ENCODE measurements around the gene CHERP.

The CHERP gene

DNA sequence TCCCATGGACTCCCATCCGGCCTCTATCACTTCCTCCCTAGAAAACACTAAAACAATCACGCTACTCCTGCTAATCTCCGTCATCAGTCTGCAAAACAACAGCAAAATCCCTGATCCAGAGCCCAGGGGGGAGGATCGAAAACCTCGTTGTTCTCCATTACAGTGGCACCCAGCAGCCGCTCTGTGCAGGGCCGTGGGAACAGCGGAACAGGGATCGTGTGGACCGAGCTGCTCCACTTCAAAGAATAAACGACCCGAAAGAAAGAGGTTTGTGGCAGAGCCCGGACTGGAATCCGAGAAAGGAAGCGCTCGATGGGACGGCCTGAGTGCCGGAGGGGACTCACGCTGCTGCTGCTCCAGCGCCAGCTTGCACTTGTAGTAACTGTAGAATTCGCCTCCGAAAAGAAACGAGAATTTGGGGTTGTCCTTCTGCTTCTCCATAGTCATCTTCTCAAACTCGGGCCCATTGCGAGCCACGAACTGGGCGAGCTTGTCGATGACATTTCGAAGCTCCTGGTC is 652 bp downstream of the CHERP start:
- DNase-seq, result no peak

DNA sequence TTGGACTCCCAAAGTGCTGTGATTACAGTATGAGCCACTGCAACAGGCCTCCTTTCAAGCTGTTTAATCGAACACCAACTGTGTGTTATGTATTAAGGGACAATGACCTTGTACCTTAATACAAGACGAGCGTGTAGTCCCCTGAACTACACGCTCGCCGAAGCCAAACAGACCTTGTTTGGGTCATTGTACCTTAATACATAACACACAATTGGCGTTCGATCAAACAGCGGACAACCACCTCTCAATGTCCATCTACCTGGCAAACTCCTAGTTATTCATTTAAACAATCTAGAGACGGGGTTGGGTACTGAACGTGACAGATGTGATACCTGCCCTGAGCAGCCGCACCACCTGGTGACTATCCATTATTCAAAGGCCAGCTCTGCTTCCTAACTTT is 1.3 kb downstream of the CHERP start:
- no peak for DNase-seq

DNA sequence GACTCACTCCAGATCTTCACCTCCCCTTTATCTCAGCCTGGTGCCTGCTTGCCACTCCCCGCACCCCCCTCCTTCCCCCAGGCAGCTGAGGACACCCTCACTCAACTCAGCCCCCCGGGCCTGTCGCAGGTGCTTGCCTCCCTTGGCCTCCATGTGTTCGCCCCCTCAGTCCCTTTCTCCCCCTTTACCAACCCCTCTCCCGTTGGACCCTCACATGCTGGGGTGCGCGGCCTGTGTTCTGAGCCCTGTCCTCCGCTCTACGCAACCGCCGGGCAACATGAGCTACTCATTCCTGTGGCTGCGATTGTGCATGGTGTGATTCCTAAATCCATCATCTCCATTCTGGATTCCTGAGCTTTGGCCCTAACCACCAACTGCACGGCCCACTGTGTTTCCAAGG is 5.1 kb downstream of the CHERP start:
- DNase-seq, result no peak

DNA sequence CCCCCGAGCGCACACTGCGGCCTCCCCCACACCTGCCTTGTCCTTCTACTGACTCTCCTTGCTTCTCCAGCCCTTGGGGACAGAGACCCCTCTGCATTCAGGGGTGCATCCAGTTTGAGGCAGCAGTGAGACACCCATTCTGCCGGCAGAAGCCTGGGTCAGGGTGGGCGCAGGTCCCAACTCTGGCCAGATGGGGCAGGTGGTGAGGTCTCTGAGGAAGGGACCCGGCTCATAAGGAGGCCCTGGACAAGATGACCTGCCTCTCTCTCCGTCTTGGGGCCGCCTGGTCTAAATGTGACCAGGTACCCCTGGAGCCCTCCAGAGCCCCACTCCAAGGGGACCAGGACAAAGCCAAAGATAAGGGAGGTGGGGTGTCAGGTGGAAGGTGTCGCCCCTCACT is 6.1 kb downstream of the CHERP start:
- DNase-seq, result no peak

DNA sequence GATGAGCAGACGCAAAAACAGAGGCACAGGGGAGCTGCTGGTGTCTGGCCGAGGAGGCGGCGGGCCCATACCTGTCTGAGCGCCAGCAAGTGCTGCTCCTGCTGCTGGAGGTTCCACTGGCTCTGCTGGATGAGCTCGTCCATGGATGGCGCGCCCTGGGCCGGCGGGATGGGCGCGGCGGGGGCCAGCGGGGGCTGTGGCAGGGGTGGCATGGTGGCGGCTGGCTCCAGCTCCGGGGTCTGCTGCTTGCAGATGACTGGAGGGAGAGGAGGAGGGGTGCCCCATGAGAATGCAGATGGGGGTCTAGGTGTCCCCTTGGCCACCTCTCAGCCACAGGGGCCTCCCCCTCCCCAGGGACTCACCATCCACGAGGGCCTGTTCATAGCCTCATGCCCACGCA is 6.9 kb downstream of the CHERP start:
- no peak for DNase-seq

DNA sequence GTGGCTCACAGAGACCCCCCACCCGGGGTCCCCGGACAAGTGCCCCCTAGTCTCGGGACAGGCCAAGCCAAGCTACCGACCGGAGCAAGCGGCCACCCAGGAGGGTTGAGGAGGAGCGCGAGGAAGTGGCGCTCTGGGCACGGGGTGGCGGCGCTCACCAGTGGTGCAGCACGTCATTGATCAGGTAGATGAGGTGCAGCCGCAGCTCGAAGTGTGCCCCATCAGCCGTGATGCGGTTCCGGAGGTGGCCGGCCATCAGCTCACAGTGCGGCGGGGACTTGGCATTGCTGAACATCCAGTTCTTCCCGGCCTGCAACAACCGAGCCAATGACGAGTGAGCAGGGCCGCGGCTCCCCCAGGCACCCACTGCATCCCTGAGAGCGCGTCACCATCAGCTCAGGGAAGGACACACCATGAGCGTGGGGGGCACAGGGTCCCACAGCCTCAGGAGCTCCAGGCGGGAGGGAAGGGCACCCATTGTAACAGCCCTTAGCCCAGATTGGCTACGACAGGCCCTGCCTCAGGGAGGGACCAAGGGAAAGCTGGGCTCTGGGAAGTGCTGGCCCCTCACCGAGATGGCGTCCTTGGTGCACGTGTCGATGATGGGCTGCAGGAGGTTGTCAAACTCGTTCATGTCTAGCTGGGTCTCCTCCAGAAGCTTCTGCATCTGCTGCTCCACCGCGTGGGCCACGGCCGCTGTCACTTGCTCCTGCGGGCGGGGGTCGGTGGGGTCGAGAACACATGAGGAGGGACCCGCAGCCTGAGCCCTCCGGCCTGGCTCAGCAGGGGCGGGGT is 9.6 kb downstream of the CHERP start:
- DNase-seq, result no peak

DNA sequence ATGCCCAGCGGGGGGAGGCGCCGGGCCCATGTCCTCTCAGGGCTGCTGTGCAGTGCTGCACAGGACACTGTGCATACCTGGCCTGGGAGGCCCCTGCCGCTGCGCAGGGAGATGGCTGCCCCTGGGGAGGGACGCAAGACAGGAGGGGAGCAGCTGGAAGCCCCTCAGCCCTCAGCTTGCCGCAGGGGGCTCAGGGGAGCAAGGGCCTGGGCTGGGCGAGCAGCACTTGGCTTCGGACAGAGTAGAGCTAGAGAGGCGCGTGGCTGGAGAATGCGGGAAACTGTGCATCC is 10.9 kb downstream of the CHERP start:
- DNase-seq, result no peak

DNA sequence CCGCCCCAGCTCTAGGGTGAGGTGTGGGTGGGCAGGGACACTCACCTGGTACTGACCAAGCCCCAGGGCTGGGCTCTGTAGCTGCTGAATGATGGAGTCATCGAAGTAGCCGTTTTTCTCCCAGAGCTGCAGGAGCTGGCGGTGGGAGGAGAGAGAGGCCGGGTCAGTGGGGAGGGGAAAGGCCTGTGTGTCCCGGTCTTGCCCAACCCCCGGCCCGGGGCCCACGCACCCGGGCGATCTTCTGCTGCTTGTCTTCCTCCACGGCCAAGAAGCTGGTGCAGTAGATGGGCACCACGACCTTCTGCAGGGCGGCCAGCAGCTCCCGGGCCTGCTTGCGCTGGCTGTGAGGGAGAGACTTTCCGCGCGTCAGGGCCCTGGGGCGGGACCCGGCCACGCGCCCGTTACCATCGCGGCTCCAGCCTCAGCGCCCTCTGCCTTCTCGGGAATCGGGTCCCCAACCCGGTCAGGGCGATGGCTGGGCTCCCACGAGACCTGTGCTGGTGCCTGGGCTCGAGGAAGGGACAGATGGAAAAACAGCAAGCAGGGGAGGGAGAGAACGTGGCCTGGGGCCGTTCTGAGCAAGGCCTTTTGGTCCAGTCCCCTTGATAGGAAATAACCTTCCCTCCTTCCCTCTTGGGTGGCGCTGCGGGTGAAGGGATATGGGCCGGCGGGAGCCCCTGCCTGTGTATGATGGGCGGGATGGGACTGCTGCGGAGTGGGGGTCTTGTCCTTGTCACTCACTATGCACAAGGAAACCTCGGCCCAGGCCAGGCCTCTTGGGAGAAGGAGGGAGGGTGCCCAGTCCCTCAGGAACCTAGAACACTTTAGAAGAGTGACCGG is 11.5 kb downstream of the CHERP start:
- no peak for DNase-seq

DNA sequence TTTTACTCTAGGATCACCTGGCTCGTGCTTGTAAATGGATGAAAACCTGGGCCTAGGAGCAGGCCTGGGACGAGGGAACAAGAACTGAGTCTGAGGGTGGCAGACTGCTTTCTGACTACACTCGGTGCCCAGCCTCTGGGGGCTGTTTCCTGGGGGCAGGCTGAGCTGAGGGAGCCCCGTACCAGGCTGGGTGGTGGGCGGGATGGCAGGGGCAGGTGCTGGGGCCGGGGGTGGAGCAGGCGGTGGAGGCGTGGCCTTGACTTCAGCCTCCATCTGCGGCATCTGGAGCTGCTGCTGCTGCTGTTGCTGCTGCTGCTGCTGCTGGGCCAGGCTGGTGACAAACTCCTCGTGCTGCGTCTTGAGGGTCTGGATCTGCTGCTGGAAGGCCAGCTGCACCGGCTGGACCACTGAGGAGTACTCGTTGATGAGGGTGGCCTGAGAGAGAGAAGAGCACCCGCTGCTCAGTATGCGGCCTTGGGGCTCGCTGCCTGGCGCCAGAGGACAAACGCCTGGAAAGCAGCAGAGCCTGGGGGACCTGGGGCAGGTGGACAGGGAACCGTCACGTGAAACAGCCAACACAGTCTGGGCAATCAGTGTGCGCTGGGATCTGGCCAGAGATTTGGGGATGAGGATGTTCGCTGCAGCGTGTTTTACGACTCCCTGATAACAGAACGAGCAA is 12.6 kb downstream of the CHERP start:
- no peak for DNase-seq

DNA sequence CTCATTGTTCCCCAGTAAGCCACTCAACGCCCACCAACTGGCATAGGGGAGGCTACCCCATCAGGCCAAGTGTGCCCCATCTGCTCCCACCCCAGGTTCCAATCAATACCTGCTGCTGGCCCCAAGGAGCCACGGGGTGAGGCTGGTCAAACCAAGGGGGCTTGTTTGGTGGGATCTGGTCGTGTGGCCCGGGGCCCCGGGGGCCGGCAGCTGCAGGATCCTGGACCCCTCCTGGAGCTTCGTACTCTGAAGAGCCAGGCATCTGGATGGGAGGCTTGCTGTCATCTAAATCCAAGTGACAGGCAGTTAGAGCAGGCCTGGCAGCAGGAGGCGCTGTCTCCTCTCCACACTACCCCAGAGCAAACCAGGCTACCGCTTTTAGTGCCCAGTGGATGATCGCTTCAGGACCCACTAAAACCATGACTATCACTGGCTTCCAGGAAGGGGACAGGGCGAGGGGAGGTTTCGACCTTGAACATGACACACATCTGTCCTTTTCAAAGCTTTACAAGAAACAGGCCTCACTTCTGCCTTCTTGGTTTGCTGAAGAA is 14.2 kb downstream of the CHERP start:
- no peak for DNase-seq

DNA sequence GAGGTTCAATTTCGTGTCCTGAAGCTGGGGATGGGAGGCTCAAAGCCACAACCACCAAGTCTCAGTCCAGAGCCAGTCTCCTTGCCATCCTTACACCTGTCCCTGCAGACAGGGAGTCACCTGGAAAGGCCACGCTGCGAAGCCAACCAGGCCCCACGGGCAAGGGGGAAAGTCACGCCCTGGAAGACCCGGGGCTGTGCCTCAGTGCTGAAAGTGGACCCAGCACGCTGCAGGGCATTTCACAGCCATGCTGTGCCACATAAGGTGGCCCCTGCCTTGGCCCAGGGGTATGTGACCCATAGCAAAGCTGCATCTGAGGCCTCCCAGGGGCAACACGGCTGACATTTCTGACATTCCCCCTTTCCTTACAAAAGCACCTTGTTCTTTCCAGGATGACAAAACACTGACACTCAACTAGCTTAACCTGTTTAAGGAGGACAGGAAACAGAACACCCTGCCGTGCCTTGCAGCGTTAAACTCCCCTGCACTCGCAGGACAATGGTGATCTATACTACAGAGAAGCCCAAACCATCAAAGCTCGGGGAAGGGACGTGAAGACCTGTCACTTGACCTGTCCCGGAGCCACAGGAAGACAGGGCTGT is 14.8 kb downstream of the CHERP start:
- DNase-seq, result no peak

DNA sequence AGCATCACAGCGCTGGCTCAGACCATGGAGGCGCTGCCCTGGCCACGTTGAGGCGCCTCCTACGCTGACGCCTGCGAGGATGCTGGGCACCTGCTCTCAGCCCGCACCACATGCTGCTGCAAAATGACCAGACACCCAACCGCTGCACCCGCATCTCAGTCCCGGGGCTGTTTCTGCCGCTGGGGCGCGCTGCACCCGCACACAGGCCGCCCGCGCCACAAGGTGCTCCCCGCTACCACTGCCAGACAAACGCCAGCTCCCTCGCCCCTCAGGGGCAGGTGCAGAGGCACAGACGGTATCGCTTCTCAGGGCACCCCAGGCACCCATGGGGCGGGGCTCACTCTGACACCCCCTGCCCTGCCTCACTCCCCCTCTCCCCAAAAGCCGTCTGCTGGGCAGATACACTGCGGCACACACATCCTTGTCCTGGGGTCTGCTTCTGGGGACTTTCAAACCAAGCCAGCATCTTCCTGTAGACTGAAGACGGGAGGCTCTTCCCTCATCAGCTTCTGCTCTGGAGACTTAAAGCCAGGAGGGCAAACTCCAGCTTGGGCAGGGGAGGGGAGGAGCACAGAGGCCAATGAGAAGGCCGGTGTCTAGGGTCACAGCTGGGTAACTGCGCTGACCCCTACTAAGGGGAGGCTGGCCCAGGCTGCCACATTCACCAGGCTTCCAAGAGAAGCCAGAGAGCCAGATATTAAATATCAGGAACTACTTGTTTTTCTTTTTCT is 16.3 kb downstream of the CHERP start:
- DNase-seq, result no peak

DNA sequence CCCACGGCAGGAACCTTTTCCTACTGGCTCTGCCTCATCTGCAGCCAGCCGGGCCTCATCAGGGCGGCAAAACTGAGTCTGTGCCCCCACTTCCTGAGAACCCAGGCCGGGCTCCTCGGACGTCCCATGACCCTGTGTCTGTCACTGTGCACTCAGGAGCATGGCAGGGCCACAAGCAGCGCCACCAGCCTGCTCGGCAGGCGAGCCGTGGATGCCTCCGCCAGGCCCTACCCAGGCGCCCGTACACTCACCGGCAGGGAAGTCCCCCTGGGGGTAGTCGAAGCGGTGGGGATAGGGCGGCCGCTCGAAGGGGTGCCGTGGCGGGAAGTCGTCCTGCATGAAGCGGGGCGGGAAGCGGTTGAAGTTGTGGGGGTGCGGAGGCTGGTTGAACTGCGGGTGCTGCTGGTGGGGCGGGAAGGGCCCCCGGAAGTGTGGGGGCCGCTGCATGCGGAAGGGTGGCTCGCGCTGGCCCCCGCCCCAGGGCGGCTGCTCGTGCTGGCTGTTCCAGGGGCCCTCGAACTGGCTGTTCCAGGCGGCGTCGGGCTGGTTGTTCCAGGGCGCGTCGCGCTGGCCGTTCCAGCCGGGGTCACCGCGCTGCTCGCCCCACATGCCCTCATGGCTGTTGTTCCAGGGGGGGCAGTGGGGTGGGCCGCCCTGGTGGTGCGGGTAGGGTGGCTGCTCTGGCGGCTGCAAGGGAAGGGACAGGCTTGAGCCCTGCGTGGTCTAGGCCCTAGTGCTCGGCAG is 17.1 kb downstream of the CHERP start:
- DNase-seq, result no peak

DNA sequence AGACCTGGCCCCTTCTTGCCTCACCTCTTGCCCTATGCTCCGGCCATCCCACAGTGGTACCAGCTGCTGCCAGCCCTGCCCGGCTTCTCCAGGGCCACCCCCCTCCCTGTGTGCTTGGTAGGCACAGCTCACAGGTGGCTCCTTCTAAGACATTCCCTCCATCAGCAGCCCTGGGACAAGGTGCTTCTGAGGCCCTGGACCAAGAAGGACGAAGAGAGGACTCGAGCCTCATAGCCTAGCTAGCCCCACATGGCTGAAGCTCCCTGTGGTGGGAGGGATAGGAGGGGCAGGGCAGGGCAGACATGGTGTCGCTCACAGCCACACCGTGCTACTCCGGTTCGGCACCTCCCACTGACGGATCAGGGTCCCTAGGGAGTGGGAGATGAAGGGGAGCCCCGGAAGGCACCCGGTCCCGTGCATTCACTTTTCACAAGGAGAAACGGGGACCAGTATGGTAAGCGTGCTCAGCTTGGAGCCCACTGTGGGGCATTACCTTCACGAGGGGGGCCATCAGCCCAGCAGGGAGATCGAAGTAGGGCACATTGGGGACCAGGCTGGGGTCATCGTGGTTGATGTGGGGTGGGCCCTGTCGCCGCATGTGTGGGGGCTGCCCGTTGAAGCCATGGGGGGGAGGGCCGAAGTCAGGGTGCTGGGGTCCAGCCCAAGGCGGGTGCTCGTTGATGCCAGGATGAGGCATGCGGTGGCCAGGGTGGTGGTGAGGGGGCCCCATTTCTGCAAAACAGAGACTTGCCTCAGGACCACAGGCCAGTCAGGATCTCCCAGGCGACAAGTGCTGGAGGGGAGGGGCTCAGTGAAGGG is 19.5 kb downstream of the CHERP start:
- no peak for DNase-seq

DNA sequence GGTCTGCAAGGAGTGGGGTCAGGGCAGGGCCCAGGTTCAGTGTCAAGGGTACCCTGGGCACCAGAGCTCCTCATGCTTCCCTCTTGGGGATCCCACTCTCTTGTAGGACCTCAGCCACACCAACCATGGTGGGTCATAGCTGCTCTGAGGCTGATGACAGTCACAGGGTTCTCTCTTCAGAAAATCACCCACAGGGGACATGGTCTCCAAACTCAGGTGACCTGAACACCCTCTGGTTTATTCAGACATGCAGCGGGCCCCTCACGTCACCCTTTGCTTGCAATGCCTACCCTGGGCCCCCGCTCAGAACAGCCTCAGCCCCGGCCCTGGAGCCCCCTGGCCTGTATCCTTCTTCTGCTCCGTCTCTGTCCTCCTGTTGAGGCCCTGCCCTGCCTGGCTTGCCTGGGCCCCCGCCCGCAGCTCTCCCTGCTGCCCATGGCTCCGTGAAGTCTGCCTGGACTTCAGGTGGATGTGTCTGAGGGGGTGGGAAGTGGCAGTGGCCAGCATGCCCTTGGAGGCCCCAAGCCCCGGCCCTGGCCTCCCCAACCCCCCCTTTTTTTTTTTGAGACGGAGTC is 20.4 kb downstream of the CHERP start:
- no peak for DNase-seq

DNA sequence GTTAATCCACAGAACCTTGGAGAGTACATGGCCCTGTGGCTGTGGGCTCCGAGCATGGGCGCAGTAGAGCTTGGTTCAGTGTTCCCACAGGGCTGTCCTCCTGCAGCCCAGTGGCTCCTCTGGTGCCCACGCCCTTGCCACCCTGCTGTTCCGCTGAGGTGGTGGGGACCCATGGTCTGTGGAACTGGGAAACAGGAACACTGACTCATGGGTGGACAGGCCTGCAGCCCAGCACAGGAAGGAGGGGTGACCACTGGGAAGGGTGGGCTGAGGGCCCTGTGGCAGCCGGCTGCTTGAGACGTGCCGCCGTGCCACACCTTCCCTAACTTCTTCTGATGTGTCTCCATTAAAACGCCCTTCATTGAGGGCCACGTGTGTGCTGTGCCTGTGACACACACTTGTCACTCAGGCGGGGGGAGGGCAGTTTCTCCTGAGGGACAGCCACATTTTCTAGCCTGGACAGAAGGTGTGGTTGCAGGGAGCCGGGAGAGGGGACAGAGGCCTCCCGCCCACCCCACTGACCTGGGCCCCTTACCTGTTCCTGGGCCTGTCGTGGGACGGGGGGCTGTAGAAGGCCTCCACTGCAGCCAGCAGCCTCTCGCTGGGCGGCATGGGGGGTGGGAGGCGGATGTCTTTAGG is 21.1 kb downstream of the CHERP start:
- DNase-seq, result no peak

DNA sequence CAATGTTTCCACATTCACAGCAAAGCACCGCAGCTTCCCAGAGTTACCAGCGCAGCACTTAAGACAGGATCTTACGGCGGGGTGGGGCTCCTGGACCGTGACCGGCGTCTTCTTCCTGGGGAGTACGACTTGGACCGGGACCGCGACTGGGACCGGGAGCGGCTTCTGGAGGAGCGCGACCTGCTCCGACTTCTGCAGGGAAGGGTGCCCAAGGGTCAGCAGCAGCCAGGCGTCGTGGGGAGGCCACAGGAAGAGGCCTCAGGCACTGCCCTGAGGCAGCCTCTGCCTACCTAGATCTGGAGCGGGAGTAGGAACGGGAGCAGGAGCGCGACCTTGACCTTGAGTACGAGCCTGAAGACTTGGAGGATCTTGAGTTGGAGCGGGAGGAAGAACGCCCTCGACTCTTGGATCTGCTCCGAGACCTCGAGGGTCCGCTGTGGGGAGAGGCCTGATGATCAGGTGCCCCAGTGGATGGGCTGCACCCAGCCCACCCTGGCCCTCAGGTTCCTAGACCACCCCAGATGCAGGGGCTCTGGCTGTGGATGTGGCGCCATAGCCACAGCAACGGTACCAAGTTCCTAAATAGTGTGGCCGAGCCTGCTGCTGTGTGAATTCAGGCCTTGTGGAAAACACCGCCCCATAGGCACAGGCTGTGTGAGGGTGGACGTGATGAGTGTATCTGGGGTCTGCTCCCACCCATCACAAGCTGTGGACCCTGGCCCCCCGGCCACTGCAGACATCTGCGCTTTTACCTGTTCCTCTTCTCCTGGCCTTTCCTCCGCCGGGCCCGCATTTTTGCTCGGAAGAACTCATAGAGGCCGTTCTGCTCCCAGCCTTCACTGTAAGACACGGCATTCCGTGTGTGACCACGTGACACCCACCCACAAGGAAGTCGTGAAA is 21.9 kb downstream of the CHERP start:
- DNase-seq, result no peak

DNA sequence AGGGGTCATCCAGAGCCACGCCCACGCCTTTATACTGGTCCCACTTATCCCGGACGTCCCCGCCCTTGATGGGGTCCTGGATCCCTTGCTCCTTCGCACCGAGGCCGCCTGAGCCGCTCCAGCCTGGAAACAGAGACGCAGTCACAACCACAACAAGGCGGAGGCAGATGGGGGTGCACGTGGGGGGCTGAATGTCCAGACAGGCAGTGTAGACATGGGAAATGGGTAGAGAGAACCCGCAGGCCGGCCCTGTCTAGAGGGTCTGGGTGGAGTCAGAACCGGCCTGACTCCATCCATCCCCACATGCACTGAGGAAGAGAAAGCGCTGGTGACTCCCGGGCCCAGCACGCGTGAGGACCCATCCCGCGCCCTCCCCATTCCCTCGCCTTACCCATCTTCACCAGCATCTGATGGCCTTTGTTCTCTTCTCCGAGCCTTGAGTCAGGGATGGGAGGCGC is 23.0 kb downstream of the CHERP start:
- no peak for DNase-seq

All from GF-D8 (cell line).